B cell (primary cell): ENCODE measurements around the gene BOLA2B. TPM values are rescaled to one million over a fixed set of nuclear protein-coding genes. Genes with fewer than 3 reads are reported as not detected.
"Not testable (repeated sequence)": the region's sequence is repeated elsewhere in the genome, so short reads cannot be mapped to it uniquely, and the experiment has no call there.

Experiments used
- ATAC-seq: fragments of 200-7000 bp; cut with Tn5 transposase; one replicate; pipeline ENCODE4 v1.10.0; 2021; ENCODE audit warnings: low read depth, mild to moderate bottlenecking, moderate number of reproducible peaks, moderate library complexity
- CTCF ChIA-PET: fragments of 350-600 bp; sonication (Branson Sonifier 250); formaldehyde crosslinking; loops from one replicate; lab custom pipeline; 2021; ENCODE audit warnings: antibody characterized with exemption, inconsistent platforms; lab: Charles Lee
- POLR2A ChIA-PET: fragments of 350-600 bp; sonication (Branson Sonifier 250); formaldehyde crosslinking; loops from one replicate; lab custom pipeline; 2021; ENCODE audit warnings: antibody characterized with exemption; lab: Charles Lee
- DNase-seq: peaks from one replicate; pipeline ENCODE4 v3.0.0; 2013
- H2AFZ ChIP-seq: 2 replicates; pipeline ENCODE4 v1.6.1; 2012; ENCODE audit warnings: mild to moderate bottlenecking, low read depth, low read length; ENCODE audit not compliant: insufficient read depth, poor library complexity, severe bottlenecking
- H3K27ac ChIP-seq, 2 donors: 1 replicate in 1 of 2; 2 replicates in 1 of 2; pipeline ENCODE4 v1.5.1; 2012 to 2013; ENCODE audit warnings: low read length in 2 of 2, mild to moderate bottlenecking in 2 of 2, moderate library complexity in 1 of 2
- H3K27me3 ChIP-seq, 4 experiments: fragments of 200-600 bp in 1 of 4; sonication (generic) in 1 of 4; replicated peaks in 1 of 4; 1 replicate in 2 of 4; 2 replicates in 2 of 4; pipeline versions ENCODE4 v1.6.1 to v1.7.0; 2013 to 2016; ENCODE audit warnings: low read length in 3 of 4, mild to moderate bottlenecking in 2 of 4, mixed read lengths in 1 of 4, moderate library complexity in 1 of 4; ENCODE audit not compliant: insufficient read depth in 4 of 4, control insufficient read depth in 3 of 4; ENCODE audit errors: control extremely low read depth in 1 of 4
- H3K36me3 ChIP-seq, 2 experiments: replicated peaks in 1 of 2; 1 replicate in 1 of 2; 2 replicates in 1 of 2; pipeline versions ENCODE4 v1.6.1 to v1.7.1; 2013; ENCODE audit warnings: low read length in 1 of 2; ENCODE audit not compliant: insufficient read depth in 2 of 2, control insufficient read depth in 1 of 2; ENCODE audit errors: control extremely low read depth in 1 of 2, extremely low read depth in 1 of 2
- H3K4me1 ChIP-seq, 2 donors: fragments of 200-600 bp in 1 of 2; sonication (generic) in 1 of 2; 1 replicate in 1 of 2; 2 replicates in 1 of 2; pipeline versions ENCODE4 v1.5.1 to v1.6.1; 2013 to 2017; ENCODE audit warnings: low read length in 2 of 2; ENCODE audit not compliant: control insufficient read depth in 2 of 2, insufficient read depth in 2 of 2
- H3K4me2 ChIP-seq: replicated peaks from 2 replicates; pipeline ENCODE3; 2012; ENCODE audit warnings: mild to moderate bottlenecking, low read depth, low read length; ENCODE audit not compliant: poor library complexity, severe bottlenecking
- H3K4me3 ChIP-seq, 5 experiments: fragments of 200-600 bp in 1 of 5; sonication (generic) in 1 of 5; 1 replicate in 3 of 5; 2 replicates in 2 of 5; pipeline versions ENCODE4 v1.5.1 to v1.7.0; 2011 to 2016; ENCODE audit warnings: low read length in 4 of 5, mild to moderate bottlenecking in 4 of 5, low read depth in 2 of 5, control low read depth in 1 of 5, moderate library complexity in 1 of 5; ENCODE audit not compliant: insufficient read depth in 1 of 5; ENCODE audit errors: control extremely low read depth in 1 of 5, extremely low read depth in 1 of 5
- H3K79me2 ChIP-seq: fragments of 200-600 bp; sonication (generic); one replicate; pipeline ENCODE4 v1.6.0; 2016; ENCODE audit warnings: low read length; ENCODE audit not compliant: control insufficient read depth, insufficient read depth
- H3K9ac ChIP-seq: fragments of 200-600 bp; sonication (generic); 2 replicates; pipeline ENCODE4 v1.6.1; 2017; ENCODE audit warnings: mild to moderate bottlenecking, low read length, moderate library complexity
- H3K9me3 ChIP-seq, 3 donors: one replicate each; pipeline versions ENCODE4 v1.6.1 to v1.7.1; 2013; ENCODE audit warnings: low read length in 2 of 3; ENCODE audit not compliant: control insufficient read depth in 2 of 3, insufficient read depth in 1 of 3; ENCODE audit errors: control extremely low read depth in 1 of 3
- H4K20me1 ChIP-seq: 2 replicates; pipeline ENCODE4 v1.6.0; 2012; ENCODE audit warnings: mild to moderate bottlenecking, low read length; ENCODE audit not compliant: insufficient read depth, control insufficient read depth, poor library complexity, severe bottlenecking
- H3K27ac Mint-ChIP-seq: one replicate; pipeline ENCODE4 v1.8.0; 2021; ENCODE audit warnings: mixed read lengths
- H3K27me3 Mint-ChIP-seq: one replicate; pipeline ENCODE4 v1.8.0; 2021; ENCODE audit warnings: mixed read lengths
- H3K4me1 Mint-ChIP-seq: one replicate; pipeline ENCODE4 v1.8.0; 2021; ENCODE audit warnings: mixed read lengths
- H3K4me3 Mint-ChIP-seq: one replicate; pipeline ENCODE4 v1.8.0; 2021; ENCODE audit warnings: mixed read lengths
- H3K9me3 Mint-ChIP-seq: one replicate; pipeline ENCODE4 v1.8.0; 2022; ENCODE audit warnings: mixed read lengths; ENCODE audit not compliant: insufficient read depth
- WGBS: methylation state at CpG from one replicate; pipeline ENCODE4 v1.1.5; 2013; ENCODE audit warnings: missing lambda C conversion rate; ENCODE audit not compliant: insufficient coverage; 5-methylcytosine and 5-hydroxymethylcytosine counted together
- intact Hi-C: fragments of 100-400 bp; cut with micrococcal nuclease; formaldehyde crosslinking; loops from one replicate; pipeline ENCODE4 v1.10.0; 2022
- polyA minus RNA-seq: library from RNA; depleted of rRNA, polyadenylated mRNA; stranded (reverse); fragments of >200 nt; gene quantifications from 2 replicates; pipeline ENCODE4 v1.2.3, GENCODE V29; 2012
- polyA plus RNA-seq: library from polyadenylated mRNA; depleted of rRNA; stranded (reverse); fragments of >200 nt; gene quantifications from 2 replicates; pipeline ENCODE4 v1.2.3, GENCODE V29; 2012
- total RNA-seq, 2 donors: library from RNA; stranded (reverse); fragments of 120-200 nt in 1 of 2; gene quantifications; 1 replicate in 1 of 2; 2 replicates in 1 of 2; pipeline versions ENCODE4 v1.2.3 to v1.2.4, GENCODE V29; 2013 to 2022

The BOLA2B gene
- total RNA-seq (71.5 and 82.5 TPM in 2 replicates), polyA plus RNA-seq (155 and 311 TPM in 2 replicates), polyA minus RNA-seq (43.8 and 81.6 TPM in 2 replicates)
- 96.1 TPM for total RNA-seq (2013)

DNA sequence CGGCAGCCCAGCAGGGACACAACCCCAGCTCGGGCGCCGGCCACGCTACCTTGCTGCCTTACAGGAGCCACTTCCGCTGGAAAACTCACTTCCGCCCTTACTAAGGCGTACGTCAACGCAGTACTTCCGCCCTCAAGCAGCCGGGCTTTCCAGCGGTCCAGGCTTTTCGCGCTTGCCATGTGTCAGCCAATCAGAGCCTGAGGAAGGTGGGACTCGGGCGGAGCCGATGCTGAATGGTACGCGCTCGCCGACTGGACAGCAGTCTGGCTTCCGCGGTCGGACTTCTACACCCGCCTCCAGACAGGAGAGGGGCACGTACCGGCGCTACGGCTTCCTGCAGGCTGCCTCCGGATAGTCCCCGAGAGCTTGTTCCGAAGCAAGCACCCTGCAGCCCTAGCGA lies at the start of gene BOLA2B, which contains the start of gene SLX1A:
TSS of gene BOLA2B (minus strand) at position 52 of the 400 bp plus-strand sequence. CDS start 71 bp downstream, outside the sequence.
TSS of gene SLX1A (plus strand) at position 261 of the 400 bp plus-strand sequence. CDS start 210 bp downstream, outside the sequence.
- DNase-seq, intact Hi-C loops, H3K4me1 Mint-ChIP-seq, H3K9me3 Mint-ChIP-seq, H3K36me3 ChIP-seq, H3K4me1 ChIP-seq, H3K9me3 ChIP-seq, H2AFZ ChIP-seq, H3K27me3 Mint-ChIP-seq, POLR2A ChIA-PET, H3K9ac ChIP-seq, H3K27ac Mint-ChIP-seq, CTCF ChIA-PET, H3K79me2 ChIP-seq, H3K27me3 ChIP-seq, H3K4me2 ChIP-seq, H3K27ac ChIP-seq, H3K4me3 Mint-ChIP-seq, H4K20me1 ChIP-seq: not testable (repeated sequence)
- H3K4me3 ChIP-seq, result peak within 1 kb of the TSS in 3 of 5 experiments; percentile 21 to 49 (median 38)
- ATAC-seq, result peak; percentile 88
- no CpG with 5 or more reads among the region's 34 CpGs for WGBS

DNA sequence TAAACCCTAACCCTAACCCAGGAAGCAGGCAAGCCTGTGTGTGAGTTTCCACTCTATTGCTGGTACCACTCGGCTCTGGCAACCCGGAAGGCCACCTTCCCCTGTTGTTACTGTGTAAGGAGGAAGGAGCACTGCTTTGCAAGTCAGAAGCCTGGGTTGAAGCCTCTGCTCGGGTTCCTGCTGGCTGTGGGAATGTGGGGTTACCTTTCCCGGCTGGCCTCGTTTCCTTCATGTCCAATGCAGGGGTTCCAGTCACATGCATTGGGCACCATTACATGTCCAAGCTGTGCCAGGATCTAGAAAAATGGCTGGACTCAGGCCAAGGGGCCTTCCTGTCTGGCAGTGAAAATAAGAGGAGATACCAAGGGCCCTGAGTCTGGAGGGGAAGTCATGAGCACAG lies 23.6 kb upstream of the BOLA2B start:
- not testable (repeated sequence) for H3K4me1 Mint-ChIP-seq, H3K4me3 Mint-ChIP-seq, DNase-seq

DNA sequence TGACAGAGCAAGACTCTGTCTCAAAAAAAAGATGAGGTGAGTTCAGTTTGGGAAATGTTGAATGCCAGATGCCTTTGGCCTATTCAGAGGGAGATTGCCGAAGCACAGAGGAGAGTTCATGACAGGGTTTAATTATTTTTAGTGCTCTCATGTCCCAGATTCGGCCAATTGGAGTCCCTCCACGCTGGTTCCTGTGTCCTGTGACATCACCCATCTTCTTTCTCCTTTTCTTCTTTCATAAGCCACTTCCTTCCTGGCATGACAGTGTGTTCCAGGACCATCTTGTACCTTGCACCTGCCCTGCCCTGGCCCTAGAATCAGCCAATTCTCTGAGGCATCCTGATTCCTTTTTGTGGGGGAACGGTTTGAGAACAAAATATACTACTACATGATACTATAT lies 17.9 kb upstream of the BOLA2B start:
- H3K27me3 Mint-ChIP-seq, DNase-seq, H3K4me3 Mint-ChIP-seq, H3K4me1 ChIP-seq, CTCF ChIA-PET, H3K4me2 ChIP-seq, H3K27ac ChIP-seq, POLR2A ChIA-PET, H3K27me3 ChIP-seq, H3K4me3 ChIP-seq, H2AFZ ChIP-seq, H3K9ac ChIP-seq, H3K4me1 Mint-ChIP-seq, intact Hi-C loops, ATAC-seq, H3K9me3 ChIP-seq, H3K9me3 Mint-ChIP-seq, H3K36me3 ChIP-seq, H3K27ac Mint-ChIP-seq, H4K20me1 ChIP-seq, H3K79me2 ChIP-seq: not testable (repeated sequence)
- WGBS, result no CpG with 5 or more reads among the region's 4 CpGs

More for the DNA sequence above, 23.6 kb upstream of the BOLA2B start:
- intact Hi-C loops, H3K27ac ChIP-seq, H3K4me2 ChIP-seq, H3K27me3 Mint-ChIP-seq, H3K36me3 ChIP-seq, H3K27me3 ChIP-seq, H3K9me3 Mint-ChIP-seq, H3K9ac ChIP-seq, POLR2A ChIA-PET, H3K9me3 ChIP-seq, H3K79me2 ChIP-seq, H2AFZ ChIP-seq, H3K27ac Mint-ChIP-seq, H3K4me1 ChIP-seq, H4K20me1 ChIP-seq, ATAC-seq, H3K4me3 ChIP-seq, CTCF ChIA-PET: not testable (repeated sequence)
- no CpG with 5 or more reads among the region's 5 CpGs for WGBS

DNA sequence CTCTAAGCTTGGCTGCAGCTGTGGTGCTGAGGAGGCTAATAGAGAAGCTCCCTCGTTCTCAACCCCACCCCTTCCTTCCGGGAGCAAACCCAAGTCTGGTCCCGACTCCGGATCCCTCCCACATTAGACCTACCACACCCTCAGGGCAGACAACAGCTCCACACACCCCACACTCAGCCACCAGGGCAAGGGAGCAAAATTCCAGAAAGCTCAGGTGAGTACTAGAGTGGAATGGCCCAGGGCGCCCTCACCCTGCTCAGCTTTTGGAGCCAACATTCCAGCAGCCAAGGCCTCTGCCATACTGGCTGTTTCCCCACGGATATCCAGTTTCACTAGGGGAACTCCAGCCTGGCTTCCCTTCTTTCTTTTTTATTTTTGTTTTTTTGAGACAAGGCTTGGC lies 15.6 kb upstream of the BOLA2B start:
- CTCF ChIA-PET, H3K9me3 ChIP-seq, H3K27me3 Mint-ChIP-seq, H3K27me3 ChIP-seq, ATAC-seq, H3K36me3 ChIP-seq, H3K27ac Mint-ChIP-seq, H3K9me3 Mint-ChIP-seq, H3K4me1 ChIP-seq, POLR2A ChIA-PET, H3K27ac ChIP-seq, intact Hi-C loops, H3K4me2 ChIP-seq, H3K4me3 Mint-ChIP-seq, H4K20me1 ChIP-seq, H3K79me2 ChIP-seq, H2AFZ ChIP-seq, H3K4me1 Mint-ChIP-seq, DNase-seq, H3K4me3 ChIP-seq, H3K9ac ChIP-seq: not testable (repeated sequence)
- no CpG with 5 or more reads among the region's 6 CpGs for WGBS
